ENCODE measurements around the gene ARRDC1. TPM values are rescaled to one million over a fixed set of nuclear protein-coding genes. Genes with fewer than 3 reads are reported as not detected.
"Not testable (repeated sequence)": the region's sequence is repeated elsewhere in the genome, so short reads cannot be mapped to it uniquely, and the experiment has no call there.

ARRDC1 gene
- total RNA-seq, 1 experiment from 2014 or later, result 11.6 TPM

GRCh38 chr9:137613738-137614523 lies 8.4 kb downstream of the ARRDC1 start:
- DNase-seq (ENCODE audit: low read depth), result no peak

DNA sequence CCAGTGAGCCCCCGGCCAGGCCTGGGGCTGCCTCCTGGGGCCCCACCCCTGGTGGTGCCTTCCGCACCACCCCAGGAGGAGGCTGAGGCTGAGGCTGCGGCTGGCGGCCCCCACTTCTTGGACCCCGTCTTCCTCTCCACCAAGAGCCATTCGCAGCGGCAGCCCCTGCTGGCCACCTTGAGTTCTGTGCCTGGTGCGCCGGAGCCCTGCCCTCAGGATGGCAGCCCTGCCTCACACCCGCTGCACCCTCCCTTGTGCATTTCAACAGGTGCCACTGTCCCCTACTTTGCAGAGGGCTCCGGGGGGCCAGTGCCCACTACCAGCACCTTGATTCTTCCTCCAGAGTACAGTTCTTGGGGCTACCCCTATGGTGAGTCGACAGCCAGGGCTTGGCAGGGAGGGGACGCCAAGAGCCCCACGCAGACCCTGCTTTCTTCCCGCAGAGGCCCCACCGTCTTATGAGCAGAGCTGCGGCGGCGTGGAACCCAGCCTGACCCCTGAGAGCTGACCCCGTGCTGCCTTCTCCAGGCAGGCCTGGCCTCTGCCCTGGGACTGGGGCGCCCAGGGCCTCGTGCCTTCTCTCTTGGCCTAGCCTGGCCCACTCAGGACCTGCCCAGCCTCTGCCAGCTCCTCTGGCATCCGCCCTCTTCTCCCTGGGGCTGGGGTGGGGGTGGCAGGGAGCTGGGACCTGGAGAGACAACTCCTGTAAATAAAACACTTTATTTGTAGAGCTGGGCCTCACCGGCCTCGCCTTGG lies 9.3 kb downstream of the ARRDC1 start:
- DNase-seq (ENCODE audit: low read depth), result no peak

GRCh38 chr9:137615387-137615871 lies 9.9 kb downstream of the ARRDC1 start:
- DNase-seq (ENCODE audit: low read depth), result no peak

- DNase-seq (ENCODE audit: low read depth), result peak; percentile 97
Measured at GRCh38 chr9:137618105-137619067, 12.9 kb downstream of the ARRDC1 start, which contains the start of gene EHMT1. Gene EHMT1 (plus strand): TSS chr9:137619005. CDS start chr9:137619029, 24 bp downstream.

DNA sequence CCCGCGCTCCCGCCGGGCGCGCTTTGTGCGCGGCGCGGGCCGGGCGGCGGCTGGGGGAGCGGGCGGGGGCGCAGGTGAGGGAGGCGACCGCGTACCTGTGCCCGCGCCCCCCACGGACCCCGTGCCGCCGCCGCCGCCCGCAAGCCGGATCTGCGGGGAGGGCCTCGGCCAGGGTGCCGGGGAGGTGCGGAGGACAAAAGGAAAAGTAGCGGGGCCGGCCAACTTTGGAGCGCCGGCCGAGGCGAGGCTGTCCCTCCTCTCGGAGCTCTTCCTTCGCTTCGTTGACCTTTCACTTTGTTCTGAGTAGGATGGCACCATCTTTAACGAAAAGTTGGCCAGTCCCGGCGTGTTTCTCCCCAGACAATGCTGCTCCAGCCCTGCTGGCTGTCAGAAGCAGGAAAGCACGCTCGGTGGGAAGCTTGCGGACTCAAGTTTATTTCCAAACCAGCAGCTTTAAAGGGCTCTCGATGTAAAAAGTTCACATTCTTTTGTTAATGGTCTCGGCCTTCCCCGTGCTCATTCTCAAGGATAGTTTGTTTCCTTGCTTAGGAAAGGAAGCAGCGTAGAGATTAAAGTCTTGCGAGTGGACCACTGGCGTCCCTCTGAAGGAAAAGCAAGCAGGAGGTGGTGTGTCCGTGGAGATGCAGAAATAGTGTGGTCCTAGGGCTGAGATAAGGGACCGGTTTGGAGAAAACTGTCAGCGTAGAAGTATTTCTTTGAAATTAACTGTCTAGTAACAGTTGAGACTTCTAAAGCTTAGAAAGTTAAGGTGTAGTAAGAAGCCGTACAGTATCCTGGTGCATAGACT lies 14.0 kb downstream of the ARRDC1 start:
- DNase-seq (ENCODE audit: low read depth), result peak; percentile 58

GRCh38 chr9:137620048-137620405 lies 14.5 kb downstream of the ARRDC1 start:
- no peak for DNase-seq (ENCODE audit: low read depth)

DNA sequence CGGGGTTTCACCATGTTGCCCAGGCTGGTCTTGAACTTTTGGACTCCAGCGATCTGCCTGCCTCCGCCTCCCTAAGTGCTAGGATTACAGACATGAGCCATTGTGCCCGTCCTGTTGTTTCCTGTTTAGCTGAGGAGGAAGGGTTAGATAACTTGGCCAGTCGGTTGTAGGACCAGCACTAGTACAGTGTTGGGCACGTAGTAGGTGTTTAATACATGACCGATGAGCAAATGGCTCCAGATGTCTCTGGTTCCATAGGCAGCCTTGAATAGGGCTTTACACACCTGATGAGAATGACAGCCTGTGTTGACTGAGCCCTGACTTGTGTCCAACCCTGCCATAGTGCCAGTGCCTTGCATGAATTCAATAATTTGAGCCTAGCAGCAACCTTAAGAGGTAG lies 15.1 kb downstream of the ARRDC1 start:
- no peak for DNase-seq (ENCODE audit: low read depth)

GRCh38 chr9:137621131-137621757 lies 15.8 kb downstream of the ARRDC1 start:
- no peak for DNase-seq (ENCODE audit: low read depth)

GRCh38 chr9:137622211-137622610 lies 16.7 kb downstream of the ARRDC1 start:
- DNase-seq (ENCODE audit: low read depth), result not testable (repeated sequence)

DNA sequence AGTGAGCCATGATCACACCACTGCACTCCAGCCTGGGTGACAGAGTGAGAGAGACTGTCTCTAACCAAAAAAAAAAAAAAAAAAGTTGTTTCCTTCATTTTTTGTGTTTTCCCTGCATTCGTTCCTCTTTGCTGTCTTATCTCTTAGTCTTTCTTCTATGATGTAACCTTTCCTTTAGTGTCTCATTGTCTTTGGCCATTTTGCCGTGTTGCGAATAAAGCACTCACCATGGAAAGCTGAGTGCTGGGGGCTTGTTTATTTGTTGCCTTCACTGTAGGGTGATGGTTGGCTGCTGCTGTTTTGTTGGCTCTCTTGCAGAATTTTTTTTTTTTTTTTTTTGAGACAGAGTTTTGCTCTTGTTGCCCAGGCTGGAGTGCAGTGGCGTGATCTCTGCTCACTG lies 21.0 kb downstream of the ARRDC1 start:
- no peak for DNase-seq (ENCODE audit: low read depth)

DNA sequence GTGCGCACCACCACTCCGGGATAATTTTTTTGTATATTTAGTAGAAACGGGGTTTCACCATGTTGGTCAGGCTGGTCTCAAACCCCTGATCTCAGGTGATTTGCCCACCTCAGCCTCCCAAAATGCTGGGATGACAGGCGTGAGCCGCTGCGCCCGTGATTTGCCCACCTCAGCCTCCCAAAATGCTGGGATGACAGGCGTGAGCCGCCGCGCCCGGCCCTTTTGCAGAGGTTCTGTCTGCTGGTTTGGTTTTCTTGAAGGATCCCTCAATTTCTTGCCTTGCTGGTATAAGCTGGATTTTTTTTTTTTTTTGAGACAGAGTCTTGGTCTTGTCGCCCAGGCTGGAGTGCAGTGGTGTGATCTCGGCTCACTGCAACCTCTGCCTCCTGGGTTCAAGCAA lies 21.9 kb downstream of the ARRDC1 start:
- DNase-seq (ENCODE audit: low read depth), result not testable (repeated sequence)

DNA sequence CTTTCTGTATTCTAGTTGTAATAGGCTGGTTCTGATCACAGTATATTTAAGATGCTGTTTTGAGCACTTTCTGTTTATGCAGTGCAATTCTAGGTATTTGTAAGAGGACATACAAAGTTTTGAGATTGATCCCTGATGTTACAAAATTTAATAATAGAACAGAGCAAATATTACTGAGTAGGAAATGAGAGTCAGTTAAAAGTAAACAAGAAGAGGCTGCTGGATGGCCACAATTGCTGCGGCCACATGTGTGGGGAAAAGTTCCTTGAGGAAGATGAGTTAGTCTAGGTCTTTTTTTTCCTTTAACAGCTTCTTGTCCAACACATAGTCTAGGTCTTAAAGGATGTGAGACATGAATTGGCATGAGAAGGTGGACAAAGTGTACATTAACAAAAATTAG lies 24.6 kb downstream of the ARRDC1 start:
- DNase-seq (ENCODE audit: low read depth), result no peak

- DNase-seq (ENCODE audit: low read depth), result no peak
Measured at GRCh38 chr9:137630679-137631078, 25.2 kb downstream of the ARRDC1 start.

GRCh38 chr9:137631345-137632229 lies 26.1 kb downstream of the ARRDC1 start:
- DNase-seq (ENCODE audit: low read depth), result no peak

GRCh38 chr9:137632230-137633161 lies 27.0 kb downstream of the ARRDC1 start:
- no peak for DNase-seq (ENCODE audit: low read depth)

DNA sequence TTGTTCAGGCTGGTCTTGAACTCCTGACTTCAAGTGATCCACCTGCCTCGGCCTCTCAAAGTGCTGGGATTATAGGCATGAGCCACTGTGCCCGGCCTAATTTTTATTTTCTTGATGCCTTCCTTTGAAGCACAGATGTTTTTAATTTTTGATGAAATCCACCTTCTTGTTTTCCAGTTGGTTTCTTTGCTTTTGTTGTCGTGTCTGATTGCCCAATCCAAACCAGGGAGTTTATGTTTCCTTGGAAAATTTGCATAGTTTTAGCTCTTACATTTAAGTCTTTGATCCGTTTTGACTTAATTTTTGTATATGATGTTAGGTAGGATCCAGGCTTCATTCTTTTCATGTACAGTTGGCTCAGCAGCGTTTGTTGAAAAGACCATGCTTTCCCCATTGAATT lies 28.5 kb downstream of the ARRDC1 start:
- no peak for DNase-seq (ENCODE audit: low read depth)

DNA sequence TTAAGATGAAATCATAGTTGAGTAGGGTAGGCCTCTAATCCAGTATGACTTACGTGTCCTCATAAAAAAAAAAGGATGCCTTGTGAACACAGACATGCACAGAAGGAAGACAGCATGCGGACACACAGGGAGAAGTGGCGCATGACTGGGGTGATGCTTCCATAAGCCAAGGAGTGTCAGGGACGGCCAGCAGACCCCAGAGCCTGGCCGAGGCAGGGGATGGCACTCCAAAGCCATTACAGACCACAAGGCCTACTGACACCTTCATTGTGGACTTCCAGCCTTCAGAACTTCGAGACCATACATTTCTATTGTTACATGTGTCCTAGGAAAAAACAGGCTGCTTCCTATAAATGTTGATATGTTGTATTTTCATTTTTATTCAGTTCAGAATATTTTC lies 33.2 kb downstream of the ARRDC1 start:
- no peak for DNase-seq (ENCODE audit: low read depth)

Data from Daoy (cell line).